ENCODE results near the gene LRRC8A. TPM values are rescaled to one million over a fixed set of nuclear protein-coding genes. Genes with fewer than 3 reads are reported as not detected.
A peak's percentile ranks its signal among the peaks of the same experiment; 100 is the strongest.

Gene LRRC8A
- total RNA-seq, 1 donor from 2014 or later = 49.7 TPM

GRCh38 chr9:128936171-128936865, 54.4 kb downstream of the LRRC8A start:
- H3K4me3 Mint-ChIP-seq = no peak overlapping the region
- no peaks in the 10 kb centered on the region for H3K27me3 Mint-ChIP-seq (ENCODE audit: low read depth)
- H3K36me3 Mint-ChIP-seq (ENCODE audit: low read depth) = no peaks in the 10 kb centered on the region
- DNase-seq (ENCODE audit: low read depth, low spot score) = no peak
- H3K4me1 Mint-ChIP-seq = peaks cover 8% of the 10 kb centered on the region
- no peaks in the 10 kb centered on the region for H3K9me3 Mint-ChIP-seq
- no peak overlapping the region for H3K27ac Mint-ChIP-seq (ENCODE audit: unreplicated experiment)
- TF ChIP-seq, protein P1, sequence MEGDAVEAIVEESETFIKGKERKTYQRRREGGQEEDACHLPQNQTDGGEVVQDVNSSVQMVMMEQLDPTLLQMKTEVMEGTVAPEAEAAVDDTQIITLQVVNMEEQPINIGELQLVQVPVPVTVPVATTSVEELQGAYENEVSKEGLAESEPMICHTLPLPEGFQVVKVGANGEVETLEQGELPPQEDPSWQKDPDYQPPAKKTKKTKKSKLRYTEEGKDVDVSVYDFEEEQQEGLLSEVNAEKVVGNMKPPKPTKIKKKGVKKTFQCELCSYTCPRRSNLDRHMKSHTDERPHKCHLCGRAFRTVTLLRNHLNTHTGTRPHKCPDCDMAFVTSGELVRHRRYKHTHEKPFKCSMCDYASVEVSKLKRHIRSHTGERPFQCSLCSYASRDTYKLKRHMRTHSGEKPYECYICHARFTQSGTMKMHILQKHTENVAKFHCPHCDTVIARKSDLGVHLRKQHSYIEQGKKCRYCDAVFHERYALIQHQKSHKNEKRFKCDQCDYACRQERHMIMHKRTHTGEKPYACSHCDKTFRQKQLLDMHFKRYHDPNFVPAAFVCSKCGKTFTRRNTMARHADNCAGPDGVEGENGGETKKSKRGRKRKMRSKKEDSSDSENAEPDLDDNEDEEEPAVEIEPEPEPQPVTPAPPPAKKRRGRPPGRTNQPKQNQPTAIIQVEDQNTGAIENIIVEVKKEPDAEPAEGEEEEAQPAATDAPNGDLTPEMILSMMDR (conservative IDR thresholded peaks at IDR 0.05) = no peak

- TF ChIP-seq, protein P1 (conservative IDR thresholded peaks at IDR 0.05) = no peak
- Mint-ChIP-seq H3K36me3 (ENCODE audit: low read depth) (no peaks in the 10 kb centered on the region), H3K27me3 (ENCODE audit: low read depth) (no peaks in the 10 kb centered on the region), H3K4me1 (peaks cover 8% of the 10 kb centered on the region), H3K27ac (ENCODE audit: unreplicated experiment) (no peak overlapping the region), H3K9me3 (no peaks in the 10 kb centered on the region), H3K4me3 (no peak overlapping the region)
- no peak for DNase-seq (ENCODE audit: low read depth, low spot score)
Measured at GRCh38 chr9:128937310-128938165, 55.6 kb downstream of the LRRC8A start.

- DNase-seq (ENCODE audit: low read depth, low spot score) = peak; percentile 23
- Mint-ChIP-seq H3K27me3 (ENCODE audit: low read depth) (no peaks in the 10 kb centered on the region), H3K9me3 (no peaks in the 10 kb centered on the region), H3K4me1 (peaks cover 8% of the 10 kb centered on the region), H3K27ac (ENCODE audit: unreplicated experiment) (no peak overlapping the region), H3K4me3 (peak overlapping the region; percentile 59), H3K36me3 (ENCODE audit: low read depth) (no peaks in the 10 kb centered on the region)
- TF ChIP-seq, protein P1 (conservative IDR thresholded peaks at IDR 0.05) = no peak
Measured at GRCh38 chr9:128940271-128940921, 58.5 kb downstream of the LRRC8A start.

GRCh38 chr9:128940946-128941755, 59.2 kb downstream of the LRRC8A start:
- Mint-ChIP-seq H3K4me3 (peak overlapping the region; percentile 59), H3K27ac (ENCODE audit: unreplicated experiment) (peak overlapping the region; percentile 78), H3K36me3 (ENCODE audit: low read depth) (peaks cover 5% of the 10 kb centered on the region), H3K27me3 (ENCODE audit: low read depth) (no peaks in the 10 kb centered on the region), H3K4me1 (peaks cover 16% of the 10 kb centered on the region), H3K9me3 (no peaks in the 10 kb centered on the region)
- TF ChIP-seq, protein P1 (conservative IDR thresholded peaks at IDR 0.05) = no peak
- DNase-seq (ENCODE audit: low read depth, low spot score) = no peak

All from neural crest cell (in vitro differentiated cells).